HS-27A (cell line): ENCODE data around the gene CAMSAP3.

Experiments used
- DNase-seq: peaks from one replicate; pipeline ENCODE4 v3.0.0-alpha.2; 2012; ENCODE audit warnings: low read depth, missing footprints

CAMSAP3 gene

GRCh38 chr19:7612282-7613274 lies 16.9 kb downstream of the CAMSAP3 start:
- no peak for DNase-seq

DNA sequence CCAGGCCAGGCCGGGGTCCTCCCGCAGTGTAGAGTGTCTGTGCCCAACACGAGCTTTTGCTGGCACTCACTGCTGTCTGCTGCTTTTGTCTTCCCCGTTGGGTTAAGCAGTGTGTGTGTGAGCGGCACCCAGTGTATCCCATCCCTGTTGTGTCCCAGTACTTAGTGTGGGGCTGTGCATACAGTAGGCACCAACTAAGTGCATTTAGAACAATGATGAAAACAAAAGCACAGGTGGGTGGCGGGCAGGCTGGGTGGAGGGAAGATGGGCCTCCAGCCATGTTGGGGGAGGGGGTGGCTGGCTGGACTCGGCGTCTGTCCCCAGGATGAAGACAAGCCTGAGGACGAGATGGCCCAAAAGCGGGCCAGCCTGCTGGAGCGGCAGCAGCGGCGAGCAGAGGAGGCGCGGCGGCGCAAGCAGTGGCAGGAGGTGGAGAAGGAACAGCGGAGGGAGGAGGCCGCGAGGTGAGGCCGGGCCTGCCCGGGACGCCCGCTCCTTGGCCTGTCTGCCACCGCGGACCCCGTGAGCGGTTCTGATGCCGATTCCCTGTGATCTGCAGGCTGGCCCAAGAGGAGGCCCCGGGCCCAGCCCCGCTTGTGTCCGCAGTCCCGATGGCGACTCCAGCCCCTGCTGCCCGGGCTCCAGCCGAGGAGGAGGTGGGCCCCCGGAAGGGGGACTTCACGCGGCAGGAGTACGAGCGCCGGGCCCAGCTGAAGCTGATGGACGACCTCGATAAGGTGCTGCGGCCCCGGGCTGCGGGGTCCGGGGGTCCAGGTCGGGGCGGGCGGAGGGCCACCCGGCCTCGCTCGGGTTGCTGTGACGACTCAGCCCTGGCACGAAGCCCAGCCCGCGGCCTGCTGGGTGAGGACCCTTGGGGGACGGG lies 19.4 kb downstream of the CAMSAP3 start:
- DNase-seq, result no peak

DNA sequence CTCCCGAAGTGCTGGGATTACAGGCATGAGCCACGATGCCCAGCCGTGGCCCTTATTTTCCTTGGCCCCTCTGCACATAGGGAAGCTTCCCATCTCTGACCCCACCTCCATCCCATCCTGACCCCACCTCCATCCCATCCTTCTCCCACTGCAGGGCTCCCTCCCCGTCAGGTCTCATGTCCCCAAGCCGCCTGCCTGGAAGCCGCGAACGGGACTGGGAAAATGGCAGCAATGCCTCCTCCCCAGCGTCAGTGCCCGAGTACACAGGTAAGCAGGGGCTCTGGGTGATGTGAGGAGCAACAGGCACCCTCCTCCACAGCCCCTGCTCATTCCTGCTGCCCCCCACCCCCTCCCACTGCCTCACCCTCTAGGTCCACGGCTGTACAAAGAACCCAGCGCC lies 21.5 kb downstream of the CAMSAP3 start:
- DNase-seq, result no peak

DNA sequence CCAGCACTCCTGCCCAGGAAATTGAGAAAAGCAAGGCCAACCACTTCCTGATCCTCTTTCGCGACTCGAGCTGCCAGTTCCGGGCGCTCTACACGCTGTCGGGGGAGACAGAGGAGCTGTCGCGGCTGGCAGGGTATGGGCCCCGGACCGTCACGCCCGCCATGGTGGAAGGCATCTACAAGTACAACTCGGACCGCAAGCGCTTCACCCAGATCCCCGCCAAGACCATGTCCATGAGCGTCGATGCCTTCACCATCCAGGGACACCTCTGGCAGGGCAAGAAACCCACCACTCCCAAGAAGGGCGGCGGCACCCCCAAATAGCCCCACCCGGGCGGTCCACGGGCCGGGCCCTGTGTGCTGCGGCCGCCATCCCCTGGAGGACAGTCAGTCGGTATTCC lies 22.1 kb downstream of the CAMSAP3 start:
- DNase-seq, result no peak

GRCh38 chr19:7618348-7618747 lies 22.7 kb downstream of the CAMSAP3 start:
- no peak for DNase-seq

GRCh38 chr19:7618771-7619510 lies 23.3 kb downstream of the CAMSAP3 start:
- no peak for DNase-seq

DNA sequence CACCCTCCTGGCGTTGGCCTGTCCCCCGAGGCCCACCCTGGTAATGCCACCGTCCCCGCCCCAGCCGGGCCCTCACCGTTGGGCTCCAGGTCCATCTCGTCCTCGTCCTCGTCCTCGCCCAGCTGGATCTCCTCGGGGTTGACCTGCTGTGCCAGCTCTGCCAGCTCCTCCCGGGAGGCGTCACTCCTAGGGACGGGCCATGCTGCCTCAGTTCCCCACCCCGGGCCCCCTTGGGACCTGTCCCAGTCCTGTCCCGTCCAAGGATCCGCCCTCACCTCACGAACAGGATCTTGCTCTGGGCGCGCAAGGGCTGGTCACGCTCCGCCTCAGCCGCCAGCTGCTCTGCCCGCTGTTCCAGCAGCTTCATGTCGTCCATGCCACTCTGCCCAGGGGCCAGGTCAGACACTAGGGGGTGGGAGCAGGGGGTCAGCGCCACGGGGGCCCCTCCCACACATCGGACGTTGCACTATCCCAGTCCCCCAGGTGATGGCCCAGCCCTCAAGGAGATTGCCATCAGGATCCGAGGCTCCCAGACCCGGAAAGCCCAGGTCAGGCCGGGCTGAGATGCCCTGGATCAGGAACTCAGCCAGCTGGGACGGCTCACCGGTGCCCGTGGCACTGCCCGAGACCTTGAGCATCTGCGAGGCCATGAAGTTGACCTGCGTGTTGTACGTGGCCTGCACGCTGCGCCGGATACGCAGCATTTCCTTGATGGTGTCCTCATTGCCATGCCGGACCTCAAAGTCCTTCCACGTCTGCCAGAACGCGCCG lies 24.2 kb downstream of the CAMSAP3 start:
- DNase-seq, result no peak

- no peak for DNase-seq
These were observed 25.1 kb downstream of the CAMSAP3 start for GRCh38 chr19:7620442-7621412.

DNA sequence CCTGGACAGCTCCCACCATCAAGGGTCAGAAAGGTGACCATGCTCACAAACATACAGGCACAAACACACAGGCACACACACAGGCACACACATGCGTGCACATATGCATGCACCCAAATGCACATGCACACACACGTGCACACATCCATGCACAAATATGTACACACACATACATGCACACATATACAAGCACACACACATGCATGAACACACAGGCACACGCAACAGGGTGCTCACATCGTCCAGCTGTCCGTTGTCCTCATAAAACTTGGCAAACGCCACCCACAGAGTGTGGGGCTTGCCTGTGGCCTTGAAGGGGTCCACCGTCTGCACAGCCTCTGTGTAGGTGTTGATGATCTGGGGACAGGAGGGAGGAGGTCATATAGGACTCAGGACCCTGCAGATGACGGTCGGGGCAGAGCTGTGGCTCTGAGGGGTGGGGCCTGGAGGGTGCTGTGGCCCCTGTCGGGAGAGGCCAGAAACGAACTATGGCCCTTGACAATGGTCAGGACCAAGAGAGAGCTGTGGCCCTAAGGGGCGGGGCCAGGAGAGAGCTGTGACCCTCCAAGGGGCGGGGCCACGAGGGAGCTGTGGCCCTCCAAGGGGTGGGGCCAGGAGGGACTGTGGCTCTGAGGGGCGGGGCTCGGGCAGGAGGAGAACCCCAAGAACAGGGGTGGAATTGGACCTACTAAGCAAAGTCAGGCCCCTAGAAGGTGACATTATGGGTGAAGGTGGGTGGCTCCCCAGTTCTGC lies 27.4 kb downstream of the CAMSAP3 start:
- no peak for DNase-seq

DNA sequence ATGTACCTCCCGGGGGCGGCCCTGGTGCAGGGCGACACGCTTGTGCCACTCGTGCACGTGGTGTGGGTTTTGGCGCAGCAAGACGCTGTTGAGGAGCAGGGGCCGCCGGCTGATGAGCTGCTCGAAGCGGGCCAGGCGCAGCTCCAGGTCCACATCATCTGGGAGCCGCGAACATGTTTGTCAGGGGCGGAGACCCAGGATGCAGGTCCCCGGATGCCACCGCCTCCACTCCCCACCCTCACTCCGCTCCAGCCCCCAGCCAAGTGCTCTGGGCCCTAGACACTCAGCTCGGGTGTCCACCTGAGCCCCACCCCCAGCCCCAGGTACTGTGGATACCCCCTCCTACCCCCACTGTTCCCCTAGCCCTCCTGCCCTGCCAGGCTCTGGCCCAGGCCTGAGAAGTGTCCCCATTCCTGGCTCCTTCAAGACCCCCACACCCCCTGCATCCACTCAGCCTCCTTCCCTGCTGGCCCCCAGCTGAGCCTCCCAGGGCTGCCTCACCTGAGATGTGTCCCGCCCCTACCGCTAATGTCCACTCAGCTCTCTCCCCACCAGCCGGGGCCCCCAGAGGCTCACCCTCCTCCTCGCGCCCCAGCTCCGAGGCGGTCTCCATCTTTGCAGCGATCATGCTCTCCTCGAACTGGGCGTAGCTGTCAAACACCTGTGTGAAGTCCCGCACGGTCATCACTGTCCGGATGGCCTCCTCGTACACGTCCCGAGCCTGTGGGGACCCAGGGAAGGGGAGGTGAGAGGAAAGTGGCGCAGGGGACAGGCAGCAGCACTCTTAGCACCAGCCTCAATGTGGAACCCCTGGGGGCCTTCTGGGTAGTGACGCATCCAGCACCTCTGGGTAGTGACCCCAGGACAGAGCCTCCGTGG lies 28.3 kb downstream of the CAMSAP3 start:
- no peak for DNase-seq

- no peak for DNase-seq
These were observed 29.1 kb downstream of the CAMSAP3 start for GRCh38 chr19:7624810-7625209.

DNA sequence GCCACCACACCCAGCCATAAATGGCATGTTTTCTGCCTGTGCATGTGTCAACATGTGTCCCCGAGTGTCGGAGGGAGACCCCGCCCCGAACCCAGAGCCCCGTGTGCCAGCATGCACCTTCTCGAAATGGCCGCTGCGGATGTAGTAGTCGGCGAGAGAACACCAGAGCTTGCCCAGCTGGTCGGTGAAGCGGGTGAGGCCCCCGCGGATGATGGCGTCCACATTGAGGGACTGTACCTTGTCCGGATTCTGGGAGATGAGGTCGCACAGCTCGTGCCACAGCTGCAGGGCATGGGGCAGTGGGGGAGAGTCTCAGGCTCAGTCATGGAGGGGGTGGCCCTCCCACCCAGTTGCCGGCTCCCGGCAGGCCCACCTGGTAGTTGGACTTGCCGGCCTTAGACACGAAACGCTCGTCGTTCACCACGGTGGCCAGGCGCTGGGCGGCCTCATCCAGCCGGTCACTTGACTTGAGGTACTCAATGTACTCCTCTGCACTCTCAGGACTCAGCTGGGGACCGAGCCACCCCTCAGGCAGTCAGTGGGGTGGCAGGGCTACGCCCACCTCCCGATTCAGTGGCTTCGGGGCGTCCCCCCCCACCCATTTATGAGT lies 30.2 kb downstream of the CAMSAP3 start:
- DNase-seq, result no peak

DNA sequence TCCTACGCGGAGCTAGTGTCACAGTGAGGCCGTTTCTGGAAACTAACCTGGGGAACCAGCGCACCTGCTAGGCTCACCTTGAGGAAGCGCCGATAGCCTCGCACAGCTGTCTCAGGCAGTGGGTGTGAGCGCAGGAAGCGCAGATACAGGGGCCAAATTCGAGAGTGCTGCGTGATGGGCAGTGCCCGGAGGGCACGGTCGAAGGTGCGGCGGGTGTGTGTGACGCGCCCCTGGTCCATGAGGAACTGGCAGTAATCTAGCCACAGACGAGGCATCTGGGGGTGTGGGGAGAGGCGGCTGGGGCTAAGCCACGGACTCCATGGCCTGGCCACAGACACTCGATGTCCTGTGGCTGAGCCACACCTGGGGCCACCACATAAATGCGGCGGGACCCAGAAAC lies 31.5 kb downstream of the CAMSAP3 start:
- DNase-seq, result no peak

DNA sequence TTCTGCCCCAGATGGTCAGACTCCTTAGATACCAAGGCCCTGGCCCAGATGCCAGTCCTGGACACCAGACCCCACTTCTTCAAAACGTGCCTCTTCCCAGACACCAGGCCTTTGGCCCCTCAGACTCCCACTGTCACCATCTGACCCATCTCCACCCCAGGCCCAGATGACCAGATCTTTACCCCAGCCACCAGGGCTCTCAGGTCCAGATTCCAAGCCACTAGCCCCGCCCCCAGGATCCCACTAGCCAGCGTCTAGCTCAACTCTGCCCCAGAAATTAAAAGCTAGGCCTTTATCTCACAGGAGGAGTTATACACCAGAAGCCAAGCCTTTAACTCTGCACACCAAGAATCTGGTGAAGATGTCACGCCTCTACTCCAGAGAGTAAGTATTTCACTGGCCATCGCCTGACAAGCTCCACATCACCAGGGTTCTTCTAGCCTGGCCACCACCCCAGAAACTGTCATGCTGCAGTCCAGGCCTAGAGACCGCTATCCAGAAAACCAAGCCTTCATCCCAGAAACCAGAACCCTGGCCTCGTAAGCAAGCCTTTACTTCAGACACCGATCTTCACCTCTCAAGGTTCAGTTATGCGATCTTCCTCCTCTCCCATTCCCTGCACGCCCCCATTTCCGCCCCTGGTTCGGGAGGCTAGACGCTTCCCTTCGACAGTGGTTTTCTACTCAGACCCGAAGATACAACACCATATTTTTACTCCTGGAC lies 33.1 kb downstream of the CAMSAP3 start:
- no peak for DNase-seq

GRCh38 chr19:7629347-7630054 lies 33.8 kb downstream of the CAMSAP3 start, which contains the start of the genes PET100 and XAB2:
PET100 (plus strand) TSS chr19:7629793; CDS start chr19:7629834, 41 bp downstream.
XAB2 (minus strand) TSS chr19:7629545; CDS start chr19:7629527, 18 bp downstream.
- DNase-seq, result peak; percentile 92

DNA sequence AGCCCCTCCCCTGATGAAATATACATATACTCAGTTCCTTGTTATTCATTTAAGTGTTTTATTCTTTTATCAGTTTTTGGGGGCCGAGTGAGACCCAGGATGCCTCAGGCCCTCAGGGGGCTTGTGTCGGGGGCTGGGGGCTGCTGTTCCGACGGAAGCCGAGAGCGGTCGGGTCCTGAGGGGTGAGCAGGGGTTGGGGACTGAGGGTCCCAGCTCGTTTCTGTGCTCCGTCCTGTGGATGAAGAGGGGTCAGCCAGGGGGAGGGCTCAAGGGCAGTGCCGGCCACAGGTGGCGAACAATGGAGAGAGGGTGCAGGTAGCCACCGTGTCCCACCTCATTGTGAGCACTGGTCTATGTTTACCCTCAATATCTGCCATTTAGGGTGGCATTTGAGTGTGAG lies 35.9 kb downstream of the CAMSAP3 start:
- no peak for DNase-seq
